B cell (primary cell): Measurements from ENCODE around the gene SNAP29. TPM values are rescaled to one million over a fixed set of nuclear protein-coding genes. Genes with fewer than 3 reads are reported as not detected.

Experiments used
- ATAC-seq: fragments of 200-7000 bp; cut with Tn5 transposase; one replicate; pipeline ENCODE4 v1.10.0; 2021; ENCODE audit warnings: low read depth, mild to moderate bottlenecking, moderate number of reproducible peaks, moderate library complexity
- CTCF ChIA-PET: fragments of 350-600 bp; sonication (Branson Sonifier 250); formaldehyde crosslinking; loops from one replicate; lab custom pipeline; 2021; ENCODE audit warnings: antibody characterized with exemption, inconsistent platforms; lab: Charles Lee
- POLR2A ChIA-PET: fragments of 350-600 bp; sonication (Branson Sonifier 250); formaldehyde crosslinking; loops from one replicate; lab custom pipeline; 2021; ENCODE audit warnings: antibody characterized with exemption; lab: Charles Lee
- DNase-seq: peaks from one replicate; pipeline ENCODE4 v3.0.0; 2013
- H2AFZ ChIP-seq: 2 replicates; pipeline ENCODE4 v1.6.1; 2012; ENCODE audit warnings: mild to moderate bottlenecking, low read depth, low read length; ENCODE audit not compliant: insufficient read depth, poor library complexity, severe bottlenecking
- H3K27ac ChIP-seq, 2 donors: 1 replicate in 1 of 2; 2 replicates in 1 of 2; pipeline ENCODE4 v1.5.1; 2012 to 2013; ENCODE audit warnings: low read length in 2 of 2, mild to moderate bottlenecking in 2 of 2, moderate library complexity in 1 of 2
- H3K27me3 ChIP-seq, 4 experiments: fragments of 200-600 bp in 1 of 4; sonication (generic) in 1 of 4; replicated peaks in 1 of 4; 1 replicate in 2 of 4; 2 replicates in 2 of 4; pipeline versions ENCODE4 v1.6.1 to v1.7.0; 2013 to 2016; ENCODE audit warnings: low read length in 3 of 4, mild to moderate bottlenecking in 2 of 4, mixed read lengths in 1 of 4, moderate library complexity in 1 of 4; ENCODE audit not compliant: insufficient read depth in 4 of 4, control insufficient read depth in 3 of 4; ENCODE audit errors: control extremely low read depth in 1 of 4
- H3K36me3 ChIP-seq, 2 experiments: replicated peaks in 1 of 2; 1 replicate in 1 of 2; 2 replicates in 1 of 2; pipeline versions ENCODE4 v1.6.1 to v1.7.1; 2013; ENCODE audit warnings: low read length in 1 of 2; ENCODE audit not compliant: insufficient read depth in 2 of 2, control insufficient read depth in 1 of 2; ENCODE audit errors: control extremely low read depth in 1 of 2, extremely low read depth in 1 of 2
- H3K4me1 ChIP-seq, 2 donors: fragments of 200-600 bp in 1 of 2; sonication (generic) in 1 of 2; 1 replicate in 1 of 2; 2 replicates in 1 of 2; pipeline versions ENCODE4 v1.5.1 to v1.6.1; 2013 to 2017; ENCODE audit warnings: low read length in 2 of 2; ENCODE audit not compliant: control insufficient read depth in 2 of 2, insufficient read depth in 2 of 2
- H3K4me2 ChIP-seq: replicated peaks from 2 replicates; pipeline ENCODE3; 2012; ENCODE audit warnings: mild to moderate bottlenecking, low read depth, low read length; ENCODE audit not compliant: poor library complexity, severe bottlenecking
- H3K4me3 ChIP-seq, 5 experiments: fragments of 200-600 bp in 1 of 5; sonication (generic) in 1 of 5; 1 replicate in 3 of 5; 2 replicates in 2 of 5; pipeline versions ENCODE4 v1.5.1 to v1.7.0; 2011 to 2016; ENCODE audit warnings: low read length in 4 of 5, mild to moderate bottlenecking in 4 of 5, low read depth in 2 of 5, control low read depth in 1 of 5, moderate library complexity in 1 of 5; ENCODE audit not compliant: insufficient read depth in 1 of 5; ENCODE audit errors: control extremely low read depth in 1 of 5, extremely low read depth in 1 of 5
- H3K79me2 ChIP-seq: fragments of 200-600 bp; sonication (generic); one replicate; pipeline ENCODE4 v1.6.0; 2016; ENCODE audit warnings: low read length; ENCODE audit not compliant: control insufficient read depth, insufficient read depth
- H3K9ac ChIP-seq: fragments of 200-600 bp; sonication (generic); 2 replicates; pipeline ENCODE4 v1.6.1; 2017; ENCODE audit warnings: mild to moderate bottlenecking, low read length, moderate library complexity
- H3K9me3 ChIP-seq, 3 donors: one replicate each; pipeline versions ENCODE4 v1.6.1 to v1.7.1; 2013; ENCODE audit warnings: low read length in 2 of 3; ENCODE audit not compliant: control insufficient read depth in 2 of 3, insufficient read depth in 1 of 3; ENCODE audit errors: control extremely low read depth in 1 of 3
- H4K20me1 ChIP-seq: 2 replicates; pipeline ENCODE4 v1.6.0; 2012; ENCODE audit warnings: mild to moderate bottlenecking, low read length; ENCODE audit not compliant: insufficient read depth, control insufficient read depth, poor library complexity, severe bottlenecking
- H3K27ac Mint-ChIP-seq: one replicate; pipeline ENCODE4 v1.8.0; 2021; ENCODE audit warnings: mixed read lengths
- H3K27me3 Mint-ChIP-seq: one replicate; pipeline ENCODE4 v1.8.0; 2021; ENCODE audit warnings: mixed read lengths
- H3K4me1 Mint-ChIP-seq: one replicate; pipeline ENCODE4 v1.8.0; 2021; ENCODE audit warnings: mixed read lengths
- H3K4me3 Mint-ChIP-seq: one replicate; pipeline ENCODE4 v1.8.0; 2021; ENCODE audit warnings: mixed read lengths
- H3K9me3 Mint-ChIP-seq: one replicate; pipeline ENCODE4 v1.8.0; 2022; ENCODE audit warnings: mixed read lengths; ENCODE audit not compliant: insufficient read depth
- CTCF ChIP-seq: fragments of 200-600 bp; IDR thresholded peaks from one replicate; pipeline ENCODE4 v1.8.0; 2022; ENCODE audit warnings: antibody characterized with exemption, mild to moderate bottlenecking
- EZH2 ChIP-seq: IDR thresholded peaks from 2 replicates; pipeline ENCODE4 v1.6.1; 2012; ENCODE audit warnings: borderline replicate concordance, low read depth, mild to moderate bottlenecking, moderate library complexity, low read length; ENCODE audit not compliant: insufficient read depth, poor library complexity, severe bottlenecking
- WGBS: methylation state at CpG from one replicate; pipeline ENCODE4 v1.1.5; 2013; ENCODE audit warnings: missing lambda C conversion rate; ENCODE audit not compliant: insufficient coverage; 5-methylcytosine and 5-hydroxymethylcytosine counted together
- intact Hi-C: fragments of 100-400 bp; cut with micrococcal nuclease; formaldehyde crosslinking; loops from one replicate; pipeline ENCODE4 v1.10.0; 2022
- polyA plus RNA-seq: library from polyadenylated mRNA; depleted of rRNA; stranded (reverse); fragments of >200 nt; gene quantifications from 2 replicates; pipeline ENCODE4 v1.2.3, GENCODE V29; 2012
- total RNA-seq, 2 donors: library from RNA; stranded (reverse); fragments of 120-200 nt in 1 of 2; gene quantifications; 1 replicate in 1 of 2; 2 replicates in 1 of 2; pipeline versions ENCODE4 v1.2.3 to v1.2.4, GENCODE V29; 2013 to 2022

The SNAP29 gene
- total and polyA plus RNA-seq, 2 donors (not counting 1 experiment from before 2014, with no cell fraction given): 13.4 to 17.4 TPM

- intact Hi-C loops: loop anchor here (2.0 kb wide), 1 partner anchor 13 kb away; no protein-coding TSS in a partner anchor
- Histone ChIP-seq H4K20me1 (peaks cover 93% of the 10 kb centered on the region), H3K36me3 (peaks cover 5 to 28% of the 10 kb centered on the region in 2 experiments), H3K9me3 (no peaks in the 10 kb centered on the region), H3K27me3 (no peaks in the 10 kb centered on the region), H3K4me3 (no peak overlapping the region), H2AFZ (no peak overlapping the region), H3K9ac (no peak overlapping the region), H3K79me2 (peaks cover 98% of the 10 kb centered on the region), H3K4me1 (peaks cover 18 to 19% of the 10 kb centered on the region in 2 donors), H3K27ac (no peak overlapping the region), H3K4me2 (no peak overlapping the region)
- ChIA-PET POLR2A (no interaction called here), CTCF (no interaction called here)
- ATAC-seq (no peak), DNase-seq (no peak)
- Mint-ChIP-seq H3K27me3 (no peaks in the 10 kb centered on the region), H3K4me1 (peaks cover 68% of the 10 kb centered on the region), H3K9me3 (no peaks in the 10 kb centered on the region), H3K4me3 (no peak overlapping the region), H3K27ac (no peak overlapping the region)
- no peak for TF ChIP-seq EZH2
- no peak for TF ChIP-seq CTCF
- 50% methylated on average over 1 of the region's 3 CpGs for WGBS
Observed at GRCh38 chr22:20940186-20940651, 81.4 kb downstream of the SNAP29 start.

Other genes with a start within 250 kb of the SNAP29 start
- gene SERPIND1, start 84.9 kb upstream of the SNAP29 start, total RNA-seq: not detected in 2 replicates
- not detected in 2 replicates for gene SERPIND1, start 84.9 kb upstream of the SNAP29 start, polyA plus RNA-seq
- 149 and 156 TPM in 2 replicates for gene PI4KA, start 196 bp upstream of the SNAP29 start, total RNA-seq
- 64.9 and 85.9 TPM in 2 replicates for gene PI4KA, start 196 bp upstream of the SNAP29 start, polyA plus RNA-seq
- 75.3 and 76.7 TPM in 2 replicates for gene CRKL, start 58.4 kb downstream of the SNAP29 start, total RNA-seq
- gene CRKL, start 58.4 kb downstream of the SNAP29 start, polyA plus RNA-seq: 13.5 and 17.1 TPM in 2 replicates
- 3.0 and 4.5 TPM in 2 replicates for gene AIFM3, start 108.2 kb downstream of the SNAP29 start, total RNA-seq
- 6.0 and 7.5 TPM in 2 replicates for gene AIFM3, start 108.2 kb downstream of the SNAP29 start, polyA plus RNA-seq
- 94.8 and 104 TPM in 2 replicates for gene LZTR1, start 123.3 kb downstream of the SNAP29 start, total RNA-seq
- gene LZTR1, start 123.3 kb downstream of the SNAP29 start, polyA plus RNA-seq: 75.7 and 78.2 TPM in 2 replicates
- gene THAP7, start 143.1 kb downstream of the SNAP29 start, total RNA-seq: 37.7 and 43.1 TPM in 2 replicates
- gene THAP7, start 143.1 kb downstream of the SNAP29 start, polyA plus RNA-seq: 65.9 and 70.1 TPM in 2 replicates
- 0.49 and 0.83 TPM in 2 replicates for gene P2RX6, start 156.2 kb downstream of the SNAP29 start, total RNA-seq
- gene P2RX6, start 156.2 kb downstream of the SNAP29 start, polyA plus RNA-seq: 0.35 and 0.79 TPM in 2 replicates
- not detected in 2 replicates for gene SLC7A4, start 173.6 kb downstream of the SNAP29 start, total RNA-seq
- not detected in 2 replicates for gene SLC7A4, start 173.6 kb downstream of the SNAP29 start, polyA plus RNA-seq
- gene LRRC74B, start 186.9 kb downstream of the SNAP29 start, total RNA-seq: 0.12 and 0.17 TPM in 2 replicates
- 0.01 TPM in 1 of 2 replicates, not detected in the other for gene LRRC74B, start 186.9 kb downstream of the SNAP29 start, polyA plus RNA-seq